SU-DHL-6 (cell line): ENCODE measurements around the gene NANOS3.

ENCODE experiments used
- H2AFZ ChIP-seq: fragments of 200-600 bp; sonication (generic); 2 replicates; pipeline ENCODE4 v1.6.1; 2014; ENCODE audit warnings: low read depth, mild to moderate bottlenecking, moderate library complexity, mixed read lengths, antibody characterized with exemption, low read length; ENCODE audit not compliant: severe bottlenecking
- H3F3A ChIP-seq: fragments of 200-600 bp; shearing (Covaris generic); 2 replicates; pipeline ENCODE4 v1.6.0; 2016; ENCODE audit warnings: antibody characterized with exemption, mild to moderate bottlenecking; ENCODE audit not compliant: insufficient read depth
- H3K27ac ChIP-seq: fragments of 200-600 bp; sonication (generic); 2 replicates; pipeline ENCODE4 v1.5.1; 2016; ENCODE audit warnings: low read depth, mild to moderate bottlenecking, low read length, moderate library complexity, mixed read lengths
- H3K27me3 ChIP-seq: fragments of 200-600 bp; sonication (generic), shearing (Covaris generic); 2 replicates; pipeline ENCODE4 v1.6.0; 2014; ENCODE audit warnings: mild to moderate bottlenecking, low read length
- H3K36me3 ChIP-seq: fragments of 200-600 bp; sonication (generic); 2 replicates; pipeline ENCODE4 v1.6.1; 2014; ENCODE audit warnings: mild to moderate bottlenecking, low read length, mixed read lengths
- H3K4me2 ChIP-seq: fragments of 300-600, 200-600 bp; shearing (Covaris generic), sonication (generic); 2 replicates; pipeline ENCODE4 v1.6.0; 2014; ENCODE audit warnings: low read length, low read depth, mild to moderate bottlenecking; ENCODE audit not compliant: poor library complexity, severe bottlenecking
- H3K4me3 ChIP-seq: fragments of 200-600 bp; sonication (generic); 2 replicates; pipeline ENCODE4 v1.5.1; 2014; ENCODE audit warnings: antibody characterized with exemption, low read length, mild to moderate bottlenecking, mixed read lengths; ENCODE audit not compliant: insufficient read depth, poor library complexity, severe bottlenecking
- H3K79me2 ChIP-seq: fragments of 200-600 bp; sonication (generic); 2 replicates; pipeline ENCODE4 v1.6.1; 2014; ENCODE audit warnings: mild to moderate bottlenecking, low read length, moderate library complexity; ENCODE audit not compliant: insufficient read depth
- H3K9ac ChIP-seq: fragments of 200-600 bp; sonication (generic); 2 replicates; pipeline ENCODE4 v1.7.0; 2014; ENCODE audit warnings: mild to moderate bottlenecking, low read length
- H3K9me2 ChIP-seq: fragments of 200-600 bp; sonication (generic); replicated peaks from 2 replicates; pipeline ENCODE4 v1.6.1; 2014; ENCODE audit warnings: low read length; ENCODE audit not compliant: insufficient read depth
- H3K9me3 ChIP-seq: fragments of 200-600 bp; sonication (generic); 2 replicates; pipeline ENCODE4 v1.6.1; 2014; ENCODE audit warnings: low read length, mixed read lengths; ENCODE audit not compliant: insufficient read depth
- H4K20me1 ChIP-seq: fragments of 200-600 bp; sonication (generic); 2 replicates; pipeline ENCODE4 v1.6.1; 2014; ENCODE audit warnings: low read depth, mild to moderate bottlenecking, antibody characterized with exemption, low read length, moderate library complexity, mixed read lengths
- CTCF ChIP-seq: fragments of 200-600 bp; sonication (generic); IDR thresholded peaks from one replicate; pipeline ENCODE4 v1.5.1; 2017; ENCODE audit warnings: antibody characterized with exemption, mild to moderate bottlenecking, low read length, moderate library complexity; ENCODE audit not compliant: insufficient read depth, poor library complexity, severe bottlenecking
- EZH2phosphoT487 ChIP-seq: fragments of 200-600 bp; sonication (generic), shearing (Covaris generic); conservative IDR thresholded peaks from 2 replicates; pipeline ENCODE4 v1.6.1; 2018; ENCODE audit warnings: mild to moderate bottlenecking, antibody characterized with exemption, low read length, moderate library complexity, mixed read lengths

The NANOS3 gene

DNA sequence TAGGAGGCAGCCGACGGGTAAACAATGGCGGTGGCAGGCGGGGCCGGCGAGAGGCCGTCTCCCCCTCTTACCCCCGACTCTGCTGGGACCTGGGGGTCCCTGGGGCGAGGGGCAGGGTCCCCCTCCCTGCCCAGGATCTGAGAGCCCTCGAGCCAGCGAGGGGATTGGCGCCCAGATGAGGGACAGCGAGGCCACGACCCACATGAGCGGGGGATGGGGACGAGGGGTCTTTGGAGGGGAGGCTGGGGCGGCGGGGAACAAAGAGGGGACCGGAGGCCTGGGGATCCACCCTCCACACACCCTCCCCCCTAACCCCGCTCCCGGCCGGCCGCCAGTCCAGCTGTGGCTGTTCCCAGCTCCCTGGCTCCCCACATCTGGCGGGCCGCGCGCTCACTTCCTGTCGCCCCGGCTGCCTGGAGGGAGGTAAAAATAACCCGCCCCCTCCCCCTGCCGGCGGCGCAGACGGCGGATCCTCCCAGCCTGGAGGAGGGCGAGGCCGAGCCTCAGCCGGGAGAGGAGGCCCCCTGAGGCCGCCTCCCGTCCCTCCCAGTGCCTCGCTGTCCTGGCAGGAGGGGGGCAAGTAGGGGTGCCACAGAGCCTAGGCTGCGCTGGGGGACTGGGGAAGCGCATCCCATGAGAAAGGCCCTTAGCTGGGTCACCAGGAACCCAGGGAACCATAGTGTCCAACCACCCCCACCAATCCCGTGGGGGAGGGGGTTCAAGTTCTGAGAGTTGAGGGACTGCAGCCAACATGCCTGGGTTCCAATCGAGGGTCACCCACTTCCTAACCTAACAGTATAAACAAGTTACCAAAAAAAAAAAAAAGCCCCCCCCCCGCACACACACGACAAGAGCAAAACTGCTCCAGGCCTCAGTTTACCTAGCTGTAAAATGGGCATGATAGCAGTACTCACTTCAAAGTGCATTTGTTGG, 29.3 kb upstream of the NANOS3 start:
- Histone ChIP-seq H3K79me2 (no peaks in the 10 kb centered on the region), H3K4me3 (no peak overlapping the region), H4K20me1 (no peaks in the 10 kb centered on the region), H2AFZ (no peak overlapping the region), H3K27me3 (no peaks in the 10 kb centered on the region), H3K27ac (no peak overlapping the region), H3K9me3 (no peaks in the 10 kb centered on the region), H3K9ac (peak overlapping the region; percentile 8; the same call in 1 of the 2 replicates), H3F3A (peaks cover 8% of the 10 kb centered on the region; the same call in 1 of the 2 replicates), H3K9me2 (no peaks in the 10 kb centered on the region), H3K4me2 (peak overlapping the region; percentile 37), H3K36me3 (no peaks in the 10 kb centered on the region)
- TF ChIP-seq EZH2phosphoT487: no peak

GRCh38 chr19:13848340-13848677, 28.6 kb upstream of the NANOS3 start:
- no peaks in the 10 kb centered on the region for H3K9me2 ChIP-seq
- no peak overlapping the region for H3K27ac ChIP-seq
- no peaks in the 10 kb centered on the region for H3K79me2 ChIP-seq
- no peak overlapping the region for H3K4me3 ChIP-seq
- H4K20me1 ChIP-seq: no peaks in the 10 kb centered on the region
- no peaks in the 10 kb centered on the region for H3K9me3 ChIP-seq
- TF ChIP-seq CTCF: no peak
- no peak for TF ChIP-seq EZH2phosphoT487
- no peak overlapping the region for H3K4me2 ChIP-seq
- no peaks in the 10 kb centered on the region for H3K36me3 ChIP-seq
- H3K27me3 ChIP-seq: no peaks in the 10 kb centered on the region
- peaks cover 8% of the 10 kb centered on the region; the same call in 1 of the 2 replicates for H3F3A ChIP-seq
- no peak overlapping the region for H2AFZ ChIP-seq
- no peak overlapping the region for H3K9ac ChIP-seq

- Histone ChIP-seq H2AFZ (no peak overlapping the region), H3K27me3 (no peaks in the 10 kb centered on the region), H3K4me2 (no peak overlapping the region), H3F3A (peaks cover 8% of the 10 kb centered on the region; the same call in 1 of the 2 replicates), H3K9ac (no peak overlapping the region), H3K79me2 (no peaks in the 10 kb centered on the region), H3K9me3 (no peaks in the 10 kb centered on the region), H3K4me3 (no peak overlapping the region), H3K9me2 (no peaks in the 10 kb centered on the region), H4K20me1 (no peaks in the 10 kb centered on the region), H3K27ac (no peak overlapping the region), H3K36me3 (no peaks in the 10 kb centered on the region)
- TF ChIP-seq EZH2phosphoT487: no peak
- no peak for TF ChIP-seq CTCF
These were observed 27.9 kb upstream of the NANOS3 start for GRCh38 chr19:13848798-13849676.
